Left lung (tissue), 10 donors: ENCODE data around the gene ZNF397. TPM values are rescaled to one million over a fixed set of nuclear protein-coding genes. Genes with fewer than 3 reads are reported as not detected.
A peak's percentile ranks its signal among the peaks of the same experiment; 100 is the strongest.

Source experiments
- ATAC-seq: fragments of 200-7000 bp; cut with Tn5 transposase; one replicate; pipeline ENCODE4 v1.9.1; 2020; ENCODE audit warnings: moderate library complexity
- DNase-seq, 4 donors: peaks; one replicate each; pipeline ENCODE4 v3.0.0-alpha.2; 2013 to 2020
- H3K27ac ChIP-seq, 2 donors: fragments of 200-600 bp; sonication (generic) in 1 of 2; one replicate each; pipeline versions ENCODE4 v1.5.0 to v1.8.0; 2020 to 2021
- H3K27me3 ChIP-seq, 2 donors: fragments of 200-600 bp; sonication (generic) in 1 of 2; one replicate each; pipeline versions ENCODE4 v1.5.0 to v1.8.0; 2020 to 2021
- H3K36me3 ChIP-seq, 2 donors: fragments of 200-600 bp; sonication (generic) in 1 of 2; one replicate each; pipeline versions ENCODE4 v1.5.0 to v1.8.0; 2020 to 2021
- H3K4me1 ChIP-seq, 2 donors: fragments of 200-600 bp; one replicate each; pipeline ENCODE4 v1.8.0; 2021
- H3K4me3 ChIP-seq, 2 donors: fragments of 200-600 bp; sonication (generic) in 1 of 2; one replicate each; pipeline versions ENCODE4 v1.5.0 to v1.8.0; 2020 to 2021; ENCODE audit warnings: mild to moderate bottlenecking in 1 of 2
- H3K9me3 ChIP-seq, 2 donors: fragments of 200-600 bp; sonication (generic) in 1 of 2; one replicate each; pipeline versions ENCODE4 v1.5.0 to v1.8.0; 2020 to 2021
- CTCF ChIP-seq, 2 donors: fragments of 200-600 bp; sonication (generic) in 1 of 2; IDR thresholded peaks; one replicate each; pipeline versions ENCODE4 v1.5.0 to v1.8.0; 2021; ENCODE audit warnings: antibody characterized with exemption in 2 of 2
- intact Hi-C, 2 donors: fragments of 100-400 bp; cut with DNase I; formaldehyde crosslinking; loops; one replicate each; pipeline versions ENCODE4 v1.11.2 to v1.14.2; 2022
- polyA plus RNA-seq, 6 donors: library from polyadenylated mRNA; unstranded; fragments of 120-200 nt; gene quantifications; one replicate each; pipeline ENCODE4 v1.2.1, GENCODE V29; 2013; ENCODE audit not compliant: insufficient read length in 6 of 6
- total RNA-seq, 2 donors: library from RNA; stranded (reverse); fragmentation: NEBNext Ultra II Directional; extraction: Animal tissue kit (Norgen Biotek cat#: 25700); gene quantifications; one replicate each; pipeline ENCODE4 v1.2.1, GENCODE V29; 2021
- donor health status: DM: no; HTN: yes; CAD: no.
- donor health status: DM: no; HTN: no; CAD: no.

ZNF397 gene
- total and polyA plus RNA-seq, 8 donors: 22.9 to 93.9 (median 79.3) TPM

GRCh38 chr18:35277633-35278032 lies 36.8 kb downstream of the ZNF397 start:
- Histone ChIP-seq H3K27me3 (no peaks in the 10 kb centered on the region), H3K9me3 (peaks cover 0 to 8% of the 10 kb centered on the region in 2 donors), H3K4me1 (no peaks in the 10 kb centered on the region), H3K36me3 (no peaks in the 10 kb centered on the region), H3K4me3 (no peak overlapping the region), H3K27ac (no peak overlapping the region)
- intact Hi-C loops: no loop called here
- DNase-seq (no peak), ATAC-seq (no peak)
- no peak for TF ChIP-seq CTCF (IDR thresholded peaks at IDR 0.05)

- no peaks in the 10 kb centered on the region for H3K36me3 ChIP-seq
- no peak overlapping the region for H3K27ac ChIP-seq
- H3K9me3 ChIP-seq: peaks cover 0 to 4% of the 10 kb centered on the region in 2 donors
- intact Hi-C loops: no loop called here
- H3K4me3 ChIP-seq: no peak overlapping the region
- H3K4me1 ChIP-seq: no peaks in the 10 kb centered on the region
- ATAC-seq (no peak), DNase-seq (no peak)
- TF ChIP-seq CTCF (IDR thresholded peaks at IDR 0.05): no peak
- H3K27me3 ChIP-seq: no peaks in the 10 kb centered on the region
These were observed 37.3 kb downstream of the ZNF397 start for GRCh38 chr18:35278085-35278484.

- Histone ChIP-seq H3K27ac (no peak overlapping the region), H3K4me1 (no peaks in the 10 kb centered on the region), H3K36me3 (peaks cover 0 to 9% of the 10 kb centered on the region in 2 donors), H3K4me3 (no peak overlapping the region), H3K9me3 (peaks cover 0 to 7% of the 10 kb centered on the region in 2 donors), H3K27me3 (no peaks in the 10 kb centered on the region)
- no peak for DNase-seq
- intact Hi-C loops: no loop called here
- no peak for TF ChIP-seq CTCF (IDR thresholded peaks at IDR 0.05)
- ATAC-seq: no peak
These were observed 38.1 kb downstream of the ZNF397 start for GRCh38 chr18:35278969-35279368.

- peak; percentile 14 for ATAC-seq
- intact Hi-C loops: no loop called here
These were observed 41.5 kb downstream of the ZNF397 start for GRCh38 chr18:35282353-35282752.

More at GRCh38 chr18:35282353-35282752, 41.5 kb downstream of the ZNF397 start:
- H3K4me3 ChIP-seq: no peak overlapping the region
- no peaks in the 10 kb centered on the region for H3K27me3 ChIP-seq
- no peak for TF ChIP-seq CTCF (IDR thresholded peaks at IDR 0.05)
- no peaks in the 10 kb centered on the region for H3K4me1 ChIP-seq
- peaks cover 0 to 17% of the 10 kb centered on the region in 2 donors for H3K36me3 ChIP-seq
- H3K9me3 ChIP-seq: peaks cover 0 to 24% of the 10 kb centered on the region in 2 donors
- no peak for DNase-seq
- H3K27ac ChIP-seq: no peak overlapping the region
